ENCODE measurements around the gene TLE3. TPM values are rescaled to one million over a fixed set of nuclear protein-coding genes. Genes with fewer than 3 reads are reported as not detected.
A peak's percentile ranks its signal among the peaks of the same experiment; 100 is the strongest.
"Not testable (repeated sequence)": the region's sequence is repeated elsewhere in the genome, so short reads cannot be mapped to it uniquely, and the experiment has no call there.

Gene TLE3
- total RNA-seq, 2 experiments from 2014 or later, result 159 to 167 TPM

- H3K4me3 ChIP-seq (ENCODE audit: low read length), result no peak overlapping the region
- no peaks in the 10 kb centered on the region for H3K27me3 Mint-ChIP-seq
- no peaks in the 10 kb centered on the region for H3K36me3 ChIP-seq (ENCODE audit: insufficient read depth, low read length)
- H3K9me3 Mint-ChIP-seq, result no peaks in the 10 kb centered on the region
- H3K4me3 Mint-ChIP-seq, result no peak overlapping the region
- H3K4me1 ChIP-seq (ENCODE audit: insufficient read depth, low read length), result peaks cover 4% of the 10 kb centered on the region
- intact Hi-C loops (cut with DNase I, micrococcal nuclease), result loop anchor here in 1 of 2 experiments (10.0 kb wide), 1 partner anchor 351 kb away; no protein-coding TSS in a partner anchor
- peak in 3 of 14 experiments; percentile 18 to 63 (median 55) for DNase-seq
- POLR2A ChIA-PET, result no interaction called here
- H3K27ac ChIP-seq (ENCODE audit: low read depth in 1 of 2, low read length in 2 of 2), result no peak overlapping the region
- no peaks in the 10 kb centered on the region for H3K36me3 Mint-ChIP-seq (ENCODE audit: low read depth)
- H3K27me3 ChIP-seq (ENCODE audit: control insufficient read depth in 1 of 2, insufficient read depth in 2 of 2, low read length in 2 of 2), result no peaks in the 10 kb centered on the region
- no peak for TF ChIP-seq CTCF (IDR thresholded peaks at IDR 0.05)
- ATAC-seq (ENCODE audit: poor library complexity), result no peak
- peaks cover 5% of the 10 kb centered on the region for H3K4me1 Mint-ChIP-seq (ENCODE audit: low read depth)
- no peak overlapping the region for H3K27ac Mint-ChIP-seq
- CTCF ChIA-PET, result no interaction called here
- no peaks in the 10 kb centered on the region for H3K9me3 ChIP-seq (ENCODE audit: control insufficient read depth in 1 of 2, insufficient read depth in 1 of 2, low read length in 2 of 2)
Observed at GRCh38 chr15:70113304-70113700, 15.6 kb upstream of the TLE3 start.

- H3K36me3 Mint-ChIP-seq (ENCODE audit: low read depth); H3K4me3 Mint-ChIP-seq; H3K27ac Mint-ChIP-seq; ATAC-seq (ENCODE audit: poor library complexity); H3K27ac ChIP-seq (ENCODE audit: low read depth in 1 of 2, low read length in 2 of 2); DNase-seq; POLR2A ChIA-PET; H3K4me1 ChIP-seq (ENCODE audit: insufficient read depth, low read length); H3K27me3 Mint-ChIP-seq; H3K4me1 Mint-ChIP-seq (ENCODE audit: low read depth); H3K4me3 ChIP-seq (ENCODE audit: low read length); H3K9me3 ChIP-seq (ENCODE audit: control insufficient read depth in 1 of 2, insufficient read depth in 1 of 2, low read length in 2 of 2); H3K36me3 ChIP-seq (ENCODE audit: insufficient read depth, low read length); H3K27me3 ChIP-seq (ENCODE audit: control insufficient read depth in 1 of 2, insufficient read depth in 2 of 2, low read length in 2 of 2); CTCF ChIA-PET; H3K9me3 Mint-ChIP-seq: not testable (repeated sequence)
- intact Hi-C loops (cut with DNase I, micrococcal nuclease), result loop anchor here in 1 of 2 experiments (10.0 kb wide), 1 partner anchor 352 kb away; no protein-coding TSS in a partner anchor
Observed at GRCh38 chr15:70112572-70113303, 15.0 kb upstream of the TLE3 start.

GRCh38 chr15:70112074-70112395 lies 14.3 kb upstream of the TLE3 start:
- DNase-seq (no peak), ATAC-seq (ENCODE audit: poor library complexity) (no peak)
- Mint-ChIP-seq H3K27me3 (no peaks in the 10 kb centered on the region), H3K36me3 (ENCODE audit: low read depth) (no peaks in the 10 kb centered on the region), H3K4me1 (ENCODE audit: low read depth) (peaks cover 5% of the 10 kb centered on the region), H3K9me3 (no peaks in the 10 kb centered on the region), H3K4me3 (no peak overlapping the region), H3K27ac (no peak overlapping the region)
- TF ChIP-seq CTCF (IDR thresholded peaks at IDR 0.05), result no peak
- intact Hi-C loops (cut with DNase I, micrococcal nuclease), result loop anchor here in 1 of 2 experiments (10.0 kb wide), 1 partner anchor 353 kb away; no protein-coding TSS in a partner anchor
- H3K9me3 ChIP-seq (ENCODE audit: control insufficient read depth in 1 of 2, insufficient read depth in 1 of 2, low read length in 2 of 2), result no peaks in the 10 kb centered on the region
- no peak overlapping the region for H3K4me3 ChIP-seq (ENCODE audit: low read length)
- CTCF ChIA-PET, result no interaction called here
- peaks cover 4% of the 10 kb centered on the region for H3K4me1 ChIP-seq (ENCODE audit: insufficient read depth, low read length)
- H3K27ac ChIP-seq (ENCODE audit: low read depth in 1 of 2, low read length in 2 of 2), result no peak overlapping the region
- no peaks in the 10 kb centered on the region for H3K36me3 ChIP-seq (ENCODE audit: insufficient read depth, low read length)
- POLR2A ChIA-PET, result no interaction called here
- no peaks in the 10 kb centered on the region for H3K27me3 ChIP-seq (ENCODE audit: control insufficient read depth in 1 of 2, insufficient read depth in 2 of 2, low read length in 2 of 2)
